K562 (cell line): ENCODE data around the gene RND1.

Experiments
- CTCF ChIP-seq, 3 experiments: IDR thresholded peaks in 2 of 3; conservative IDR thresholded peaks in 1 of 3; 2 replicates each; pipeline ENCODE4 v1.5.1; 2011 to 2012; ENCODE audit warnings: low read length in 3 of 3, mild to moderate bottlenecking in 3 of 3, control low read depth in 2 of 3, improper control_type of control experiment in 1 of 3, inconsistent platforms in 1 of 3, low read depth in 1 of 3, mixed read lengths in 1 of 3, moderate library complexity in 1 of 3; ENCODE audit not compliant: insufficient read depth in 2 of 3
- FOXA3 ChIP-seq, 2 experiments: fragments of 450-650 bp in 1 of 2; sonication (generic) in 1 of 2; formaldehyde crosslinking; IDR thresholded peaks in 1 of 2; conservative IDR thresholded peaks in 1 of 2; 2 replicates each; pipeline versions ENCODE4 v1.4.0 to v1.8.0; 2020 to 2022; ENCODE audit warnings: mild to moderate bottlenecking in 2 of 2, missing genetic modification reagents in 1 of 2
- GATAD2A ChIP-seq: fragments of 450-650 bp; IDR thresholded peaks from 2 replicates; pipeline ENCODE4 v1.6.1; 2017
- POLR2A ChIP-seq: fragments of 450-650 bp; conservative IDR thresholded peaks from 2 replicates; pipeline ENCODE4 v1.6.1; 2016
- SMC3 ChIP-seq: conservative IDR thresholded peaks from 2 replicates; pipeline ENCODE4 v1.6.1; 2011; ENCODE audit warnings: low read depth, low read length, improper control_type of control experiment; ENCODE audit not compliant: insufficient read depth
- ZFP36 ChIP-seq: fragments of 150-350 bp; IDR thresholded peaks from 2 replicates; pipeline ENCODE4 v1.6.1; 2018; ENCODE audit warnings: low read length, low read depth; ENCODE audit not compliant: partially characterized antibody

DNA sequence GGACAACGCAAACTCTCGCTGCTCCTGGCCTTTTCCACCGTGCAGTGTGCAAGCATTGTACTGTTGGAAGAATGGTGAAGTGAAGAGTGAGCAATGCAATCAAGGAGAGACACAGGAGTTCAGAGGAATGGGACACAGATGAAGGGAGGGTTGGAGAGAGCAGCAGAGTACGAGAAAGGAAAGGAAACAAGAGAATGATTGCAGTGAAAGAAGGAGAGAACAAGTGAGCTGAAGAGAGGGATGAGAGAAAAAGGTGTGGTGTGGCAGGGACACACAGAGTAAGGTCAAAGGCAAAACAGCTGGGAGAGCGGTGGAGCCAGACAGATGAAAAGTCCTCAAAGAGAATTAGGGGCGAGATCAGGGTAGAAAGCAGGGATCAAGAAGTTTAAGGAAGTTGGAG is 34.4 kb downstream of the RND1 start:
- TF ChIP-seq GATAD2A = no peak
- no peak for TF ChIP-seq SMC3
- no peak for TF ChIP-seq CTCF (IDR thresholded peaks at IDR 0.05 in 2 of 3, conservative IDR thresholded peaks at IDR 0.05 in 1 of 3; ENCODE audit: insufficient read depth in 2 of 3, low read depth in 1 of 3, low read length in 3 of 3)
- no peak for TF ChIP-seq FOXA3 (CRISPR knock-in tag; conservative IDR thresholded peaks at IDR 0.05 in 1 of 2, IDR thresholded peaks at IDR 0.05 in 1 of 2)
- no peak for TF ChIP-seq ZFP36
- no peak for TF ChIP-seq POLR2A
